ENCODE data around the gene ASB1. TPM values are rescaled to one million over a fixed set of nuclear protein-coding genes. Genes with fewer than 3 reads are reported as not detected.

ASB1 gene
- total RNA-seq, 2 donors from 2014 or later = 49.2 to 52.3 TPM

DNA sequence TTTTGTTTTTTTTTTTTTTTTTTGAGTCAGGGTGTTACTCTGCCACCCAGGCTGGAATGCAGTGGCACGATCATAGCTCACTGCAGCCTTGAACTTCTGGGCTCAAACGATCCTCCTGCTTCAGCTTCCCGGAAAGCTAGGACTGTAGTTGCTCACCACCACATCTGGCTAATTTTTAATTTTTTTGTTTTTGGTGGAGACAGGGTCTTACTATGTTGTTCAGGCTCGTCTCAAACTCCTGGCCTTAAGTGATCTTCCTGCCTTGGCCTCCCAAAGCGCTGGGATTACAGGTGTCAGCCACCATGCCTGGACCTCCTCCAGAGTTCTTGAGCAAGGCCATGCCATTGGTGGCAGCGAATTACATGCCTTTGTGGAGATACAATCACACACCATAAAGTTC lies 35.2 kb downstream of the ASB1 start:
- Mint-ChIP-seq H3K27ac (no peak overlapping the region), H3K4me1 (ENCODE audit: low read depth) (no peaks in the 10 kb centered on the region), H3K4me3 (no peak overlapping the region), H3K36me3 (ENCODE audit: insufficient read depth in 2 of 2) (no peaks in the 10 kb centered on the region), H3K9me3 (no peaks in the 10 kb centered on the region), H3K27me3 (ENCODE audit: low read depth) (no peaks in the 10 kb centered on the region)
- ATAC-seq (replicated peaks in 1 of 2) = no peak
- no peak for DNase-seq

- Mint-ChIP-seq H3K9me3 (no peaks in the 10 kb centered on the region), H3K27ac (no peak overlapping the region), H3K4me3 (no peak overlapping the region), H3K27me3 (ENCODE audit: low read depth) (no peaks in the 10 kb centered on the region), H3K36me3 (ENCODE audit: insufficient read depth in 2 of 2) (no peaks in the 10 kb centered on the region), H3K4me1 (ENCODE audit: low read depth) (no peaks in the 10 kb centered on the region)
- DNase-seq (peak in 1 of 2 donors; percentile 27), ATAC-seq (replicated peaks in 1 of 2) (peak; percentile 60 to 73)
Observed at GRCh38 chr2:238462782-238463396, 36.2 kb downstream of the ASB1 start.

GRCh38 chr2:238464389-238464788 lies 37.7 kb downstream of the ASB1 start:
- ATAC-seq (replicated peaks in 1 of 2) (no peak), DNase-seq (no peak)
- H3K4me3 Mint-ChIP-seq = no peak overlapping the region
- peaks cover 5% of the 10 kb centered on the region in 2 donors for H3K9me3 Mint-ChIP-seq
- H3K36me3 Mint-ChIP-seq (ENCODE audit: insufficient read depth in 2 of 2) = peaks cover 5 to 8% of the 10 kb centered on the region in 2 donors
- no peaks in the 10 kb centered on the region for H3K27me3 Mint-ChIP-seq (ENCODE audit: low read depth)
- peaks cover 5% of the 10 kb centered on the region for H3K4me1 Mint-ChIP-seq (ENCODE audit: low read depth)
- H3K27ac Mint-ChIP-seq = no peak overlapping the region

- H3K27me3 Mint-ChIP-seq (ENCODE audit: low read depth) = no peaks in the 10 kb centered on the region
- peaks cover 5% of the 10 kb centered on the region for H3K4me1 Mint-ChIP-seq (ENCODE audit: low read depth)
- peaks cover 8 to 11% of the 10 kb centered on the region in 2 donors for H3K36me3 Mint-ChIP-seq (ENCODE audit: insufficient read depth in 2 of 2)
- H3K27ac Mint-ChIP-seq = no peak overlapping the region
- DNase-seq (no peak), ATAC-seq (replicated peaks in 1 of 2) (no peak)
- H3K4me3 Mint-ChIP-seq = no peak overlapping the region
- peaks cover 5 to 8% of the 10 kb centered on the region in 2 donors for H3K9me3 Mint-ChIP-seq
Observed at GRCh38 chr2:238465487-238466242, 38.9 kb downstream of the ASB1 start.

DNA sequence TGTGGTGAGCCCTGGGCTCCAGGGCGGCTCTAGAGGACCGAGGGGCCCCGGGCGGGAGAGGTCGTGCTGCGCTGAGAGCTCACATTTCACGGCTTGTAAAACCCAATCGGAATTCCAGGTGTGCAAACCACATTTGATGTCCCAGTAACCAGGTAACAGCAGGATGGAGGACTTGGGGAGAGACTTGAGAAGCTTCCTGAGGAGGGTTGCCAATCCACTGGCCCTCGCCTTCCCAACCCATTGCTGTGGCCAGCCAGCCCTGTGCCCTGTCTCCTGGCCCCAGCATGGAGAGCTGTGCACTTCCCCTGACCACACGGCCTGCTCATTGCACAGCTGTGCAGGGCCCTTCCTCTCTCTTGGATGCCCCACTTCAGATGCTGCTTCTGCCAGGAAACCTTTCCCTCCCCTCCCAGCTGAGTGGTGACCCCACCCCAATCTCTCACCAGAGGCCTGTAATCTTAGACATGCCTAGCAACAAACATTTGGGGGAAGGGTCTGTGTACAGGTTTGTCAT lies 39.6 kb downstream of the ASB1 start:
- H3K9me3 Mint-ChIP-seq = peaks cover 6 to 8% of the 10 kb centered on the region in 2 donors
- peaks cover 8 to 11% of the 10 kb centered on the region in 2 donors for H3K36me3 Mint-ChIP-seq (ENCODE audit: insufficient read depth in 2 of 2)
- no peak for DNase-seq
- H3K27ac Mint-ChIP-seq = no peak overlapping the region
- H3K4me3 Mint-ChIP-seq = no peak overlapping the region
- no peak for ATAC-seq (replicated peaks in 1 of 2)
- peaks cover 5% of the 10 kb centered on the region for H3K4me1 Mint-ChIP-seq (ENCODE audit: low read depth)
- no peaks in the 10 kb centered on the region for H3K27me3 Mint-ChIP-seq (ENCODE audit: low read depth)

- no peak overlapping the region for H3K4me3 Mint-ChIP-seq
- peaks cover 8 to 12% of the 10 kb centered on the region in 2 donors for H3K36me3 Mint-ChIP-seq (ENCODE audit: insufficient read depth in 2 of 2)
- H3K4me1 Mint-ChIP-seq (ENCODE audit: low read depth) = peaks cover 5% of the 10 kb centered on the region
- no peak for DNase-seq
- no peaks in the 10 kb centered on the region for H3K27me3 Mint-ChIP-seq (ENCODE audit: low read depth)
- H3K27ac Mint-ChIP-seq = no peak overlapping the region
- peaks cover 6 to 8% of the 10 kb centered on the region in 2 donors for H3K9me3 Mint-ChIP-seq
- no peak for ATAC-seq (replicated peaks in 1 of 2)
Observed at GRCh38 chr2:238467062-238467461, 40.3 kb downstream of the ASB1 start.

DNA sequence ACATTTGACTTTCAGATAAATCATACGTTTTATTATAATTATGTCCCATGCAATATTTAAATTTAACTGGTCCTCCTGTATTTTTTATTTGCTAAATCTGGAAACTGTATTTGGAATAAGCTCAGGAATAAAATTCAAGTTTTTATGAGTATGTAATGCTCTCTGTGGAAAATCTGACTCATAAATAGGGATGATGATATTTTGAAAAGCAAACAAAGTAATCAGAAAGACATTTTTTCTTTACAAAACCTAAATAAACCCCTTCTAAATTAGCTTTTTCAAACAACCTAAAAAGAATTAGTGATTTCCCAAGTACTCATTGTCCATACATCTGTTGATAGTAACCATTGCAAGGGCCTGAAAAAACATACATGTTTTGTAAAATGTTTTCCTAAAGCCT lies 41.1 kb downstream of the ASB1 start:
- H3K36me3 Mint-ChIP-seq (ENCODE audit: insufficient read depth in 2 of 2) = peaks cover 8 to 16% of the 10 kb centered on the region in 2 donors
- H3K4me3 Mint-ChIP-seq = no peak overlapping the region
- no peak for ATAC-seq (replicated peaks in 1 of 2)

GRCh38 chr2:238469155-238469554 lies 42.4 kb downstream of the ASB1 start:
- peak overlapping the region in 1 of 2 donors; percentile 5 for H3K4me3 Mint-ChIP-seq
- no peak for DNase-seq

More for the DNA sequence above, 41.1 kb downstream of the ASB1 start:
- peaks cover 6 to 13% of the 10 kb centered on the region in 2 donors for H3K9me3 Mint-ChIP-seq
- no peaks in the 10 kb centered on the region for H3K27me3 Mint-ChIP-seq (ENCODE audit: low read depth)
- H3K4me1 Mint-ChIP-seq (ENCODE audit: low read depth) = peaks cover 5% of the 10 kb centered on the region
- DNase-seq = no peak
- no peak overlapping the region for H3K27ac Mint-ChIP-seq

DNA sequence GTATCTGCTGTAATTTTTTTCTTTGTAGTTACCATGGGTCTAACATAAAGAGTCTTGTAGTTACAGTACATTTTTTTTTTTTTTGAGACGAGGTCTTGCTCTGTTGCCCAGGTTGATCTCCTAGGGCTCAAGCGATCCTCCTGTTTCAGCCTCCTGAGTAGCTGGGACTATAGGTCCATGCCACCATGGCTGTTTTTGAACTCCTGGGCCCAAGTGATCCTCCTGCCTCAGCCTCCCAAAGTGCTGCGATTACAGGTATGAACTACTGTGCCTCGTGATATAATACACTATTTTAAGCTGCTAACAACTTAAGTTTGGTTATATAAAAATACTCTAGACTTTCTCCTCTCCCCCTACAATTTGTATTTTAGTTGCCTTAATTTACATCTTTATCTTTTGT lies 46.3 kb downstream of the ASB1 start:
- peaks cover 20 to 21% of the 10 kb centered on the region in 2 donors for H3K36me3 Mint-ChIP-seq (ENCODE audit: insufficient read depth in 2 of 2)
- peaks cover 5% of the 10 kb centered on the region for H3K4me1 Mint-ChIP-seq (ENCODE audit: low read depth)
- no peak overlapping the region for H3K27ac Mint-ChIP-seq
- DNase-seq (no peak), ATAC-seq (replicated peaks in 1 of 2) (no peak)
- H3K4me3 Mint-ChIP-seq = no peak overlapping the region
- peaks cover 11 to 14% of the 10 kb centered on the region in 2 donors for H3K9me3 Mint-ChIP-seq
- H3K27me3 Mint-ChIP-seq (ENCODE audit: low read depth) = no peaks in the 10 kb centered on the region

More at GRCh38 chr2:238469155-238469554, 42.4 kb downstream of the ASB1 start:
- H3K27me3 Mint-ChIP-seq (ENCODE audit: low read depth) = no peaks in the 10 kb centered on the region
- H3K9me3 Mint-ChIP-seq = peaks cover 11 to 14% of the 10 kb centered on the region in 2 donors
- ATAC-seq (replicated peaks in 1 of 2) = no peak
- peak overlapping the region; percentile 67 for H3K27ac Mint-ChIP-seq
- H3K4me1 Mint-ChIP-seq (ENCODE audit: low read depth) = peaks cover 5% of the 10 kb centered on the region
- H3K36me3 Mint-ChIP-seq (ENCODE audit: insufficient read depth in 2 of 2) = peaks cover 17% of the 10 kb centered on the region in 2 donors

DNA sequence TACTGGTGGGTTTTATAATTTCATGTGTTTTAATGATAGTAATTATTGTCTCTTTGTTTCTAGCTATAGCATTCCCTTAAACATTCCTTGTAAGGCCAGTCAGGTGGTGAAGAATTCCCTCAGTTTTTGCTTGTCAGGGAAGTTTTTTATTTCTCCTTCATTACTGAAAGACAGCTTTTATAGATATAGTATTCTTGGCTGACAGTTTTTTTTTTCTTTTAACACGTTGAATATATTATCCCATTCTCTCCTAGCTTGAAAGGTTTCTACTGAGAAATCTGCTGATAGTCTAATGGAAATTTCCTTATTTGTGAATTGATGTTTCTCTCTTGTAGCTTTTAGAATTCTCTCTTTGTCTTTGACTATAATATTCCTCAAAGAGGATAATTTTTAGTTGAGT lies 46.8 kb downstream of the ASB1 start:
- H3K9me3 Mint-ChIP-seq = peaks cover 11 to 14% of the 10 kb centered on the region in 2 donors
- ATAC-seq (replicated peaks in 1 of 2) (no peak), DNase-seq (no peak)
- peaks cover 5% of the 10 kb centered on the region for H3K4me1 Mint-ChIP-seq (ENCODE audit: low read depth)
- H3K36me3 Mint-ChIP-seq (ENCODE audit: insufficient read depth in 2 of 2) = peaks cover 18 to 20% of the 10 kb centered on the region in 2 donors
- no peaks in the 10 kb centered on the region for H3K27me3 Mint-ChIP-seq (ENCODE audit: low read depth)
- H3K27ac Mint-ChIP-seq = no peak overlapping the region
- H3K4me3 Mint-ChIP-seq = no peak overlapping the region

GRCh38 chr2:238475034-238475433 lies 48.3 kb downstream of the ASB1 start:
- Mint-ChIP-seq H3K27me3 (ENCODE audit: low read depth) (no peaks in the 10 kb centered on the region), H3K4me1 (ENCODE audit: low read depth) (no peaks in the 10 kb centered on the region), H3K27ac (no peak overlapping the region), H3K4me3 (no peak overlapping the region), H3K9me3 (peaks cover 7 to 11% of the 10 kb centered on the region in 2 donors), H3K36me3 (ENCODE audit: insufficient read depth in 2 of 2) (peaks cover 13 to 18% of the 10 kb centered on the region in 2 donors)
- DNase-seq (no peak), ATAC-seq (replicated peaks in 1 of 2) (no peak)

DNA sequence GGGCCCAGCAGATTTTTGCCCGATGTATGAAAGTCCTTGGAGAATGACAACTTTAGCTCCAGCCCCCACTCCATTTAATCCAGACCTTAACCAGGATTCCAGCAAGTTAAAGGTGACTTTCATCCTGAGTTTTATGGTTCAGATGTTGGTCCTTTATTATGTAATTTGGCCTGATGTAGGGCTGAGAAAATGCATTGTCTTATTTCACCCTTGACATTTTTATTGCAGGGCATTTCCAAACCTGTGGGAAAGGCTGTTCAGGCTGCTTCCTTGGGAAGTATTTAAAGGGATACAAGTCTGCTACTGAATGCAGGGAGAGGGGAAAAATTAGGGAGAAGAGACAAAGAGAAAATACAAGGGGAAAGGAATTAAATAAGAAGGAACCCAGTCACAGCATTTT lies 48.8 kb downstream of the ASB1 start:
- Mint-ChIP-seq H3K9me3 (peaks cover 7 to 11% of the 10 kb centered on the region in 2 donors), H3K4me3 (no peak overlapping the region), H3K4me1 (ENCODE audit: low read depth) (no peaks in the 10 kb centered on the region), H3K36me3 (ENCODE audit: insufficient read depth in 2 of 2) (peaks cover 9 to 23% of the 10 kb centered on the region in 2 donors), H3K27ac (no peak overlapping the region), H3K27me3 (ENCODE audit: low read depth) (no peaks in the 10 kb centered on the region)
- ATAC-seq (replicated peaks in 1 of 2) (no peak), DNase-seq (no peak)

DNA sequence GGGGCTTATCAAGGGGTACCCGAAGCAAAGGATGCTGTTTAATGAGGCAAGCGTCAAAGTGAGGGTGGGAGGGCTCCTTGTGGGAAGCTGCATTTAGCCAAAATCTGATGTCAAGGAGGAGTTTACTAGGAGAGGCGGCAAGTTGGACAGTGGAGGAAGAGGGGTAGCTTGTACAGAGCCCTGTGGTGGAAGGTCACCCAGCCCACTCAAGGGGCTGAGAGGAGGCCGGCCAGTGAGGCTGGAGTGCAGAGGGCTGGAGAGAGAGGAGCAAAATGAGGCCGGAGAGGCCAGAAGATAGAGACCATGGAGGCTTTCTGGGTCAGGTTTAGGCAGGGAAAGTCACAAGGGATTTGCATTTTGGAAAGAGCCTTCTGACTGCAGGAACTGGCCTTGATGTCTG lies 49.5 kb downstream of the ASB1 start:
- Mint-ChIP-seq H3K27ac (no peak overlapping the region), H3K36me3 (ENCODE audit: insufficient read depth in 2 of 2) (peaks cover 9 to 23% of the 10 kb centered on the region in 2 donors), H3K9me3 (peaks cover 6 to 14% of the 10 kb centered on the region in 2 donors), H3K4me1 (ENCODE audit: low read depth) (no peaks in the 10 kb centered on the region), H3K4me3 (no peak overlapping the region), H3K27me3 (ENCODE audit: low read depth) (no peaks in the 10 kb centered on the region)
- no peak for DNase-seq
- no peak for ATAC-seq (replicated peaks in 1 of 2)

Data from activated T-cell treated with anti-CD3 and anti-CD28 coated beads, Interleukin-2, amount 50 U/mL, for 72 hours (primary cell).